Measurements from ENCODE around the gene MVD.

GRCh38 chr16:88654363-88655052 lies 8.4 kb downstream of the MVD start:
- TF ChIP-seq CTCF (IDR thresholded peaks at IDR 0.05 in 2 of 3, conservative IDR thresholded peaks at IDR 0.05 in 1 of 3; ENCODE audit: borderline replicate concordance in 1 of 3, insufficient read depth in 1 of 3, low read depth in 2 of 3, low read length in 2 of 3) (no peak), POLR2A (IDR thresholded peaks at IDR 0.05; ENCODE audit: borderline replicate concordance, extremely low read depth, insufficient read depth, insufficient read length) (no peak), YY1 (IDR thresholded peaks at IDR 0.05; ENCODE audit: extremely low read depth, insufficient replicate concordance, low read depth, low read length) (no peak), EGR1 (IDR thresholded peaks at IDR 0.05; ENCODE audit: low read depth) (no peak), SP1 (IDR thresholded peaks at IDR 0.05; ENCODE audit: low read depth) (no peak), POLR2AphosphoS5 (IDR thresholded peaks at IDR 0.05; ENCODE audit: low read depth, low read length) (no peak), EZH2 (IDR thresholded peaks at IDR 0.05) (no peak), SRF (IDR thresholded peaks at IDR 0.05; ENCODE audit: low read depth) (no peak), FOSL1 (IDR thresholded peaks at IDR 0.05; ENCODE audit: low read depth) (no peak), RAD21 (IDR thresholded peaks at IDR 0.05; ENCODE audit: low read depth) (no peak), ZFX (IDR thresholded peaks at IDR 0.05) (no peak), ATF3 (IDR thresholded peaks at IDR 0.05) (no peak), EZH2phosphoT487 (IDR thresholded peaks at IDR 0.05; ENCODE audit: borderline replicate concordance) (no peak), REST (IDR thresholded peaks at IDR 0.05; ENCODE audit: low read depth) (no peak)
